OCI-LY1 (cell line): ENCODE measurements around the gene PSMG4.

Source experiments
- H2AFZ ChIP-seq: fragments of 200-600 bp; sonication (generic), shearing (Covaris generic); 2 replicates; pipeline ENCODE4 v1.6.0; 2014; ENCODE audit warnings: antibody characterized with exemption, mild to moderate bottlenecking, low read length
- H3F3A ChIP-seq: fragments of 200-600 bp; sonication (generic), shearing (Covaris generic); 2 replicates; pipeline ENCODE4 v1.6.0; 2014; ENCODE audit warnings: mild to moderate bottlenecking, antibody characterized with exemption, low read length, moderate library complexity; ENCODE audit not compliant: insufficient read depth
- H3K27ac ChIP-seq: fragments of 200-600 bp; sonication (generic); 2 replicates; pipeline ENCODE4 v1.5.1; 2014; ENCODE audit warnings: low read length, mixed run types, mild to moderate bottlenecking, low read depth; ENCODE audit not compliant: poor library complexity, severe bottlenecking
- H3K27me3 ChIP-seq: fragments of 200-600 bp; sonication (generic); 2 replicates; pipeline ENCODE4 v1.6.0; 2014; ENCODE audit warnings: antibody characterized with exemption, mild to moderate bottlenecking, low read length, moderate library complexity; ENCODE audit not compliant: insufficient read depth
- H3K36me3 ChIP-seq: fragments of 200-600 bp; sonication (generic); 2 replicates; pipeline ENCODE4 v1.6.1; 2014; ENCODE audit warnings: mild to moderate bottlenecking, antibody characterized with exemption, low read length, moderate library complexity, mixed read lengths; ENCODE audit not compliant: insufficient read depth
- H3K4me1 ChIP-seq: fragments of 200-600 bp; sonication (generic); 2 replicates; pipeline ENCODE4 v1.5.1; 2014; ENCODE audit warnings: mild to moderate bottlenecking, low read length, moderate library complexity; ENCODE audit not compliant: insufficient read depth, severe bottlenecking
- H3K4me2 ChIP-seq: fragments of 200-600 bp; sonication (generic), shearing (Covaris generic); 2 replicates; pipeline ENCODE4 v1.6.1; 2014; ENCODE audit warnings: low read length
- H3K4me3 ChIP-seq: fragments of 200-600 bp; sonication (generic); 2 replicates; pipeline ENCODE4 v1.5.1; 2014; ENCODE audit warnings: low read length, low read depth, mild to moderate bottlenecking, mixed read lengths; ENCODE audit not compliant: poor library complexity, severe bottlenecking
- H3K79me2 ChIP-seq: fragments of 200-600 bp; shearing (Covaris generic); 2 replicates; pipeline ENCODE4 v1.6.1; 2016; ENCODE audit warnings: mixed run types, low read length, mixed read lengths; ENCODE audit not compliant: insufficient read depth
- H3K9ac ChIP-seq: fragments of 200-600 bp; sonication (generic), shearing (Covaris generic); 2 replicates; pipeline ENCODE4 v1.6.1; 2014; ENCODE audit warnings: mild to moderate bottlenecking, low read length, mixed read lengths
- H3K9me2 ChIP-seq: fragments of 200-600 bp; sonication (generic), shearing (Covaris generic); 2 replicates; pipeline ENCODE4 v1.6.1; 2014; ENCODE audit warnings: low read depth, mild to moderate bottlenecking, low read length, mixed read lengths
- H3K9me3 ChIP-seq: fragments of 200-600 bp; shearing (Covaris generic); 2 replicates; pipeline ENCODE4 v1.6.1; 2014; ENCODE audit warnings: low read length, mixed read lengths
- H4K20me1 ChIP-seq: fragments of 200-600 bp; sonication (generic), shearing (Covaris generic); 2 replicates; pipeline ENCODE4 v1.6.0; 2016; ENCODE audit warnings: mild to moderate bottlenecking, low read length; ENCODE audit not compliant: insufficient read depth
- EZH2 ChIP-seq: fragments of 200-600 bp; sonication (generic), shearing (Covaris generic); IDR thresholded peaks from 2 replicates; pipeline ENCODE4 v1.8.0; 2017; ENCODE audit warnings: borderline replicate concordance, mixed run types, mild to moderate bottlenecking, antibody characterized with exemption, low read length, moderate library complexity, mixed read lengths
- TF ChIP-seq, protein P1 (sequence below): fragments of 200-600 bp; sonication (generic), shearing (Covaris generic); IDR thresholded peaks from 2 replicates; pipeline ENCODE4 v1.5.1; 2017; ENCODE audit warnings: mild to moderate bottlenecking, antibody characterized with exemption, low read length, moderate library complexity, mixed read lengths

PSMG4 gene

DNA sequence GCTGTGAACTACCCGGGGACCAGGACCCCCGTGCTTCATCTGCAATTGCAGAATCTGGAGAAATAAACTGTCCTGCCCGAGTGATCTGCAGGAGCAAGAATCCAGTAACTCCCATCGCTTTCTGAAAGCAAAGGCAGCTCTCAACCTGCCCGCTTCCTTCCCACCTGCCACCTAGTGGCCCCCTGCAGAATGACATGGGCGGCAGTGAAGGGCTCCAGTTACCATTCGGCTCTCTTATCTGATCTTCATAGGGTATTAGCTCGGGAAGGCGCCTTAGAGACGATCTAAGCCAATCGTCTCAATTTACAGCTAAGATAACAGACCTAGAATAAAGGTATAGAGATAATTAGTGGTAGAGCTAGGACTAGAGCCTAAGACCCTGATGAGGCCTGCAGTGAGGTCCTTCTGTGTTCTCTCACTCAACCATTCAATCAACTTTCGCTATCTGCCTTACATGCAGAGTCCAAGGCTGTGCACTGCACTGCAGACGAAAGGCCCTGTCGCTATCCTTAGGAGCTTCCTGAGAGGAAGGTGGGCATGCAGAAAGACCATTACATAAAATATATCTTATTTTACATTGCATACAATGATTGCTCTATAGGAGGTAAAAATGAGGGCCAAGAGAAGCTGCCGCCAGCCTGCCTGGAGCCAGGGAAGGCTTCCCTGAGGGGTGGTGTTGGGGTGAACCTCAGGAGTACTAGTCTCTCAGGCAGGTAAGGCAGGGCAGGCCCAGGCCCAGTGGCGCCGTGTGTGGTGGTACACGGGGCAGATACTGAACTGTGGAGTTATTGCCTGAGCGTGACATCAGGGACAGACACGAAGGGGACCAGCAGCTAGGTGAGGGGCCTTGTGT, 7.1 kb upstream of the PSMG4 start:
- Histone ChIP-seq H3K27ac (no peak overlapping the region), H3K4me1 (no peaks in the 10 kb centered on the region), H3K9ac (no peak overlapping the region), H3K4me2 (no peak overlapping the region), H3K27me3 (peaks cover 9% of the 10 kb centered on the region), H3K79me2 (no peaks in the 10 kb centered on the region), H3K4me3 (no peak overlapping the region), H2AFZ (no peak overlapping the region), H3K36me3 (no peaks in the 10 kb centered on the region), H3K9me2 (no peaks in the 10 kb centered on the region), H4K20me1 (no peaks in the 10 kb centered on the region), H3F3A (no peaks in the 10 kb centered on the region), H3K9me3 (no peaks in the 10 kb centered on the region)
- TF ChIP-seq, protein P1, sequence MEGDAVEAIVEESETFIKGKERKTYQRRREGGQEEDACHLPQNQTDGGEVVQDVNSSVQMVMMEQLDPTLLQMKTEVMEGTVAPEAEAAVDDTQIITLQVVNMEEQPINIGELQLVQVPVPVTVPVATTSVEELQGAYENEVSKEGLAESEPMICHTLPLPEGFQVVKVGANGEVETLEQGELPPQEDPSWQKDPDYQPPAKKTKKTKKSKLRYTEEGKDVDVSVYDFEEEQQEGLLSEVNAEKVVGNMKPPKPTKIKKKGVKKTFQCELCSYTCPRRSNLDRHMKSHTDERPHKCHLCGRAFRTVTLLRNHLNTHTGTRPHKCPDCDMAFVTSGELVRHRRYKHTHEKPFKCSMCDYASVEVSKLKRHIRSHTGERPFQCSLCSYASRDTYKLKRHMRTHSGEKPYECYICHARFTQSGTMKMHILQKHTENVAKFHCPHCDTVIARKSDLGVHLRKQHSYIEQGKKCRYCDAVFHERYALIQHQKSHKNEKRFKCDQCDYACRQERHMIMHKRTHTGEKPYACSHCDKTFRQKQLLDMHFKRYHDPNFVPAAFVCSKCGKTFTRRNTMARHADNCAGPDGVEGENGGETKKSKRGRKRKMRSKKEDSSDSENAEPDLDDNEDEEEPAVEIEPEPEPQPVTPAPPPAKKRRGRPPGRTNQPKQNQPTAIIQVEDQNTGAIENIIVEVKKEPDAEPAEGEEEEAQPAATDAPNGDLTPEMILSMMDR = peak; percentile 93
- TF ChIP-seq EZH2 = no peak

GRCh38 chr6:3252369-3252768, 6.4 kb upstream of the PSMG4 start:
- peaks cover 9% of the 10 kb centered on the region for H3K27me3 ChIP-seq
- no peak overlapping the region for H3K27ac ChIP-seq
- H3K9ac ChIP-seq = no peak overlapping the region
- TF ChIP-seq, protein P1 = no peak
- no peak for TF ChIP-seq EZH2
- no peaks in the 10 kb centered on the region for H3K79me2 ChIP-seq
- H3K9me2 ChIP-seq = no peaks in the 10 kb centered on the region
- no peak overlapping the region for H2AFZ ChIP-seq
- H3K9me3 ChIP-seq = no peaks in the 10 kb centered on the region
- H3K4me2 ChIP-seq = no peak overlapping the region
- no peaks in the 10 kb centered on the region for H3K36me3 ChIP-seq
- H3K4me3 ChIP-seq = no peak overlapping the region
- no peaks in the 10 kb centered on the region for H3F3A ChIP-seq
- H4K20me1 ChIP-seq = no peaks in the 10 kb centered on the region
- H3K4me1 ChIP-seq = no peaks in the 10 kb centered on the region

- no peak overlapping the region for H2AFZ ChIP-seq
- no peak overlapping the region for H3K4me2 ChIP-seq
- H3K4me1 ChIP-seq = no peaks in the 10 kb centered on the region
- H3K9ac ChIP-seq = no peak overlapping the region
- H3K27ac ChIP-seq = no peak overlapping the region
- no peak overlapping the region for H3K4me3 ChIP-seq
- no peaks in the 10 kb centered on the region for H3K9me2 ChIP-seq
- no peaks in the 10 kb centered on the region for H3K36me3 ChIP-seq
- no peaks in the 10 kb centered on the region for H3F3A ChIP-seq
- H3K27me3 ChIP-seq = peaks cover 4% of the 10 kb centered on the region
- H4K20me1 ChIP-seq = no peaks in the 10 kb centered on the region
- TF ChIP-seq, protein P1 = no peak
- TF ChIP-seq EZH2 = no peak
- H3K79me2 ChIP-seq = no peaks in the 10 kb centered on the region
- H3K9me3 ChIP-seq = no peaks in the 10 kb centered on the region
Measured at GRCh38 chr6:3252861-3253596, 5.7 kb upstream of the PSMG4 start.
